Subcutaneous adipose tissue (tissue), 4 donors: Measurements from ENCODE around the gene EIF4G3. TPM values are rescaled to one million over a fixed set of nuclear protein-coding genes. Genes with fewer than 3 reads are reported as not detected.

Source experiments
- CTCF ChIP-seq: fragments of 450-650 bp; IDR thresholded peaks from one replicate; pipeline ENCODE4 v1.5.1; 2016; ENCODE audit warnings: low read depth, mild to moderate bottlenecking, control low read depth, antibody characterized with exemption, moderate library complexity
- total RNA-seq, 4 donors: library from RNA; depleted of rRNA; stranded (reverse); fragments of >200 nt; gene quantifications; one replicate each; pipeline ENCODE4 v1.1.0, GENCODE V29; 2016

Gene EIF4G3
- total RNA-seq, 4 donors from 2014 or later = 41.0 to 60.2 (median 51.7) TPM

DNA sequence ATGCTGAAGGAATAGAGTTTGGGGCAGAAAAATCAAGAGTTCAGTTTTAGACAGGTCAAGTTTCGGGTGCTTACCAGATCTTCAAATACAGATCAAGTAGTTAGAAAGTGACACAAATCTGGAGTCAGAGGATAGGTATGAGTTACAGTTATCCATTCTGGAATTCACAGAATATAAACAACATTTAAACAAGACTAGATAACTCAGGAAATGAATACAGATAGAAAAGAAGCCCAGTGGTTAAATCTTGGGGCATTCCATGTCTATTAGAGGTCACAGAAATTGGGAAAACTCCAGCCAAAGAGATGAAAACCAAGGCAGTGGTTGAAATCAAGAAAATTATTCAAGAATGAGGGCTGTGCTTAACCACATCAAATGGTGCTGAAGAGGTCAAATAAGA, 202.6 kb downstream of the EIF4G3 start:
- TF ChIP-seq CTCF = no peak

GRCh38 chr1:20972855-20973254, 203.8 kb downstream of the EIF4G3 start:
- TF ChIP-seq CTCF = no peak

DNA sequence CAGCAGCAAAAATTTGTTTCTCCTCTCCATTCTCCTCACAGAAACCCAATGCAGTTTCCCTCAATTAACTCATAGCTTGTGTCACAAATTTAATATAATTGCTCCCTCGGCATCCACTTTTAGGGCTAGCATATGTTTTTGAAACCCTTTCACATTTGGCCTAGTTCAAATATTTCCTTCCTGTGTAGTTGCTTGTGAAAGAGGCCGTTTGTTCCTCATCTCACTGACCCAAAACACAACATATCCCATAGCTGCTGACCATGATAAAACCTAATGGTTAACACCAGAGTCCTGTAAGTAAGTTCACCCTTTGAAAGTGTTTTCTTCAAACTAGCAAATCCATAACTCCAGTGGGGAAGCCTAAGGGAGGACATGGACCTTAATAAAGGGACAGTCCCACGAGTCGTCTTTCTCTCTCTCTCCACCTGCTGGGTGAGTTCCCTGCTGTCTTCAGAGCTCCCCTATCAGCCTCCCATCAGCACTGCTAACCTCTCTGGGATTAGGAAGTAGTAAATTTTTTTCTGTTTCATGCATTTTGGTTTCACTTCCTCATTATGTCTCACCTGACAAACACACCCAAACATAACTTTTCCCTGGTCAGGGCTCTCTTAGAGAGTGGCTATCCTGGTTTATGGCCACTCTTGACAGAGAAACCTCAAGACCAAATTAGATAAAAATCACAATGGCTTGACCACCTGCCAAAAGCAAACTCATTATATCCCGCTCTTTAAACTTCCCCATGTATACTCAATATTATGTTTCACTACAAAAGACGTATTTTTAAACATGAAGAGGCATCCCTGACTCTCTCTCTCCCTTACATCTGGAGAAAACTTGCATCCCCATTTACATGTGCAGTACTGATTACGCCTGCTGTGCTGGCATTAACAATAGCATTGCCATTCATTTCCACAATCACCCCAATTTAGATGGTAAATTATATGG, 211.9 kb downstream of the EIF4G3 start:
- TF ChIP-seq CTCF = no peak

DNA sequence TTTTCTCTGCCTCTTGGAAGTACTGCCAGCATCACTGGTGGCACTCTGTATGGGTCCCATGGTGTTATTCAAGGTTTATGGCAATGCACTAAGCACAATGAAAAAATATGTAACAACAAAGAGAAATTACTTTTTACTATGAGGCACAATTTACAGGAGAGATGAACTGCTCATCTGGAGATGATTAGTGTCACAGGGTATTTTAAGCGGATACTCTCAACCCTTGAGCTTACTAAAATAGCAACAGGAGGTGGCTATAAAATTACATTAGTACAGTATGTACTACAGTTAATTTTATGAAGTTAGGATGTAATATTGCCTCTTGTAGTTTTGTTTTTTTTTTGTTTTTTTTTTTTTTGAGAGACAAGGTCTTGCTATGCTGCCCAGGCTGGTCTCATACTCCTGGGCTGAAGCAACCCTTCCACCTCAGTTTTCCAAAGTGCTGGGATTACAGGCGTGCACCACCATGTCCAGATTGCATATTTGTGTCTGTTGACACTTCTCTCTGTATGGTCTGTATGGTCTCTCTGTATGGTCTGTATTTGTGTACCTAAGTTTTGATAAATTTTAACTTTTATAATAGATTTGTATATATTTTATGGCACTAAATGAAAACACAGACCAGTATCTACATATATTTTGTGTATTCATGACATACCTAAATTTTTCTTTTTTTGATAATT, 214.0 kb downstream of the EIF4G3 start:
- TF ChIP-seq CTCF = no peak

DNA sequence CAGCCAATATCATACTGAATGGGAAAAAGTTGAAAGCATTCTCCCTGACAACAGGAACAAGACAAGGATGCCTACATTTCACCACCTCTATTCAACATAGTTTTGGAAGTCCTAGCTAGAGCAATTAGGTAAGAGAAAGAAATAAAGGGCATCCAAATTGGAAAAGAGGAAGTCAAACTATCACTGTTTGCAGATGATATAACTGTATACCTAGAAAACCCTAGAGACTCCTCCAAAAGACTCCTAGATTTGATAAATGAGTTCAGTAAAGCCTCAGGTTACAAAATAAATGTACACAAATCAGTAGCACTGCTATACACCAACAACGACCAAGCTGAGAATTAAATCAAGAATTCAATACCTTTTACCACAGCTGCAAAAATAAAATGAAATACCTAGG, 218.3 kb downstream of the EIF4G3 start:
- no peak for TF ChIP-seq CTCF

- TF ChIP-seq CTCF = no peak
These were observed 220.4 kb downstream of the EIF4G3 start for GRCh38 chr1:20956272-20956671.

DNA sequence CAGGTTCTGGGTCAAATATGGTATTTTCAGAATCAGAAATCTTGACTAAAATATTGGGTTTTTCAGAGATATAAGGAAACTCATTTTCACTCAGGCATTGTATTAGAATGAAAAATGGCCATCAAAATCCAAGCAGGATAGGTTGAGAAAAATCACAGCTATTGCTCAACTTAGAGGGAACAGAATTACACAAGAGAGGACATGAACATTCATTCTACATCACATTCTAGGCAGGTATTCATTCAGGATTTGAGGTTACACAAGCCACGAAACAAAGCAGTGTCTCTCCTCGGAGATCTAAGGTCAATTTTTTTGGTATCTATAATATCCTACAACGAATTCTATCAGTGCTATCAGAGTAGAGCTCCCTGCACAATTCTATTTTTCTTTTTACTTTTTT, 226.0 kb downstream of the EIF4G3 start:
- no peak for TF ChIP-seq CTCF
